Lower leg skin (tissue), 4 donors: ENCODE results near the gene CTNNA2. TPM values are rescaled to one million over a fixed set of nuclear protein-coding genes. Genes with fewer than 3 reads are reported as not detected.

ENCODE experiments used
- DNase-seq, 2 donors: peaks; one replicate each; pipeline ENCODE4 v3.0.0-alpha.2; 2019; ENCODE audit warnings: low spot score in 2 of 2
- H3K4me3 ChIP-seq: fragments of 200-600 bp; sonication (generic); 2 replicates; pipeline ENCODE4 v1.5.1; 2017; ENCODE audit warnings: mild to moderate bottlenecking, low read depth; ENCODE audit not compliant: poor library complexity, severe bottlenecking
- CTCF ChIP-seq, 3 donors: fragments of 450-650 bp; IDR thresholded peaks; one replicate each; pipeline ENCODE4 v1.5.1; 2016; ENCODE audit warnings: antibody characterized with exemption in 3 of 3, mild to moderate bottlenecking in 3 of 3, moderate library complexity in 2 of 3
- POLR2A ChIP-seq, 2 donors: fragments of 450-650 bp; IDR thresholded peaks; one replicate each; pipeline ENCODE4 v1.6.1; 2016 to 2017; ENCODE audit warnings: antibody characterized with exemption in 2 of 2, mild to moderate bottlenecking in 1 of 2, moderate library complexity in 1 of 2
- WGBS, 2 donors: methylation state at CpG; one replicate each; pipeline ENCODE4 v1.1.5; 2018; 5-methylcytosine and 5-hydroxymethylcytosine counted together
- intact Hi-C: fragments of 100-400 bp; cut with DNase I; formaldehyde crosslinking; loops from one replicate; pipeline ENCODE4 v1.15.0; 2023; ENCODE audit warnings: low total_unique reads
- total RNA-seq, 4 donors: library from RNA; depleted of rRNA; stranded (reverse); fragments of >200 nt; gene quantifications; one replicate each; pipeline ENCODE4 v1.1.0, GENCODE V29; 2016

The CTNNA2 gene
- total RNA-seq, 4 donors from 2014 or later, result not detected

GRCh38 chr2:79713131-79713785, 200.4 kb downstream of the CTNNA2 start:
- WGBS, 2 donors, result 68 to 80% methylated on average over 4 of the region's 4 CpGs
- intact Hi-C loops, result no loop called here
- no peak overlapping the region for H3K4me3 ChIP-seq
- DNase-seq, result no peak
- no peak for TF ChIP-seq POLR2A (IDR thresholded peaks at IDR 0.05)
- TF ChIP-seq CTCF (IDR thresholded peaks at IDR 0.05), result no peak

- no peak for DNase-seq
- H3K4me3 ChIP-seq, result no peak overlapping the region
- WGBS, 2 donors, result 76 to 83% methylated on average over 1 of the region's 1 CpG
- intact Hi-C loops, result no loop called here
- no peak for TF ChIP-seq CTCF (IDR thresholded peaks at IDR 0.05)
- no peak for TF ChIP-seq POLR2A (IDR thresholded peaks at IDR 0.05)
Measured at GRCh38 chr2:79714283-79714682, 201.4 kb downstream of the CTNNA2 start.

- no peak overlapping the region for H3K4me3 ChIP-seq
- 79 to 83% methylated on average over 1 of the region's 1 CpG for WGBS, 2 donors
- intact Hi-C loops, result no loop called here
- TF ChIP-seq CTCF (IDR thresholded peaks at IDR 0.05) (no peak), POLR2A (IDR thresholded peaks at IDR 0.05) (no peak)
- no peak for DNase-seq
Measured at GRCh38 chr2:79715338-79715737, 202.5 kb downstream of the CTNNA2 start.

- TF ChIP-seq POLR2A (IDR thresholded peaks at IDR 0.05) (no peak), CTCF (IDR thresholded peaks at IDR 0.05) (no peak)
- H3K4me3 ChIP-seq, result no peak overlapping the region
- WGBS, 2 donors, result 66 to 73% methylated on average over 4 of the region's 4 CpGs
- no peak for DNase-seq
- intact Hi-C loops, result no loop called here
Measured at GRCh38 chr2:79716266-79716665, 203.4 kb downstream of the CTNNA2 start.

- DNase-seq, result no peak
- no peak for TF ChIP-seq POLR2A (IDR thresholded peaks at IDR 0.05)
- no peak for TF ChIP-seq CTCF (IDR thresholded peaks at IDR 0.05)
- no peak overlapping the region for H3K4me3 ChIP-seq
- intact Hi-C loops, result no loop called here
- WGBS, 2 donors, result 65 to 69% methylated on average over 5 of the region's 5 CpGs
Measured at GRCh38 chr2:79717364-79718007, 204.6 kb downstream of the CTNNA2 start.
